ENCODE data around the gene USHBP1. TPM values are rescaled to one million over a fixed set of nuclear protein-coding genes. Genes with fewer than 3 reads are reported as not detected.
A peak's percentile ranks its signal among the peaks of the same experiment; 100 is the strongest.

Gene USHBP1
- total RNA-seq, 1 experiment from 2014 or later, result 12.3 TPM

DNA sequence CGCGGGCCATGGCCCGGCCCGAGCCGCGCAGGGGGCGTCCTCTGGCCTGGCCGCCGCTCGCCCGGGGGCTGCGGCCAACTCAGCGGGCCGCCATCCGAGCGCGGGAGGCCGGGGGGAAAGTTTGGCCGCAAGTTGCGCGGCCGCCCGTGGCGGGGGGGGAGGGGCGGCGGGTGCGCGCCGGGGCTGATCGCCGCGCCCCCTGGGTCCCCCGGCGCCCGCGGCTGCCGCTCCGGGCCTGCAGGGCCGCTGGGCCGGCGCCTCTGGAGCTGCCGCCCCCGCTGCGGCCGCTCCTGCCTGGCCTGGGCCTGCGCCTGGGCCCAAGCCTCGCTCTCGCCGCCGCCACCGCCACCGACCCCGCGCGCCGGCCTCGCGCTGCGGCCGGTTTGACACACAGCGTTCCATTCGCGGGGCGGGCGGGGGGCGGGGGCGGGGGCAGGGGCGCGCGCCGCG is 19.0 kb downstream of the USHBP1 start, which contains the start of gene NR2F6:
TSS of gene NR2F6 (minus strand) at position 385 of the 450 bp plus-strand sequence. CDS start 699 bp downstream, outside the sequence.
- H3K4me3 Mint-ChIP-seq, result peak within 1 kb of the TSS; percentile 97
- no peak for TF ChIP-seq ETV6 (CRISPR knock-in tag; IDR thresholded peaks at IDR 0.05)
- TF ChIP-seq SP1 (CRISPR knock-in tag; conservative IDR thresholded peaks at IDR 0.05), result 0 out of 2 replicates have a peak, but pooled peaks have one; percentile 9
- TF ChIP-seq, protein P1, sequence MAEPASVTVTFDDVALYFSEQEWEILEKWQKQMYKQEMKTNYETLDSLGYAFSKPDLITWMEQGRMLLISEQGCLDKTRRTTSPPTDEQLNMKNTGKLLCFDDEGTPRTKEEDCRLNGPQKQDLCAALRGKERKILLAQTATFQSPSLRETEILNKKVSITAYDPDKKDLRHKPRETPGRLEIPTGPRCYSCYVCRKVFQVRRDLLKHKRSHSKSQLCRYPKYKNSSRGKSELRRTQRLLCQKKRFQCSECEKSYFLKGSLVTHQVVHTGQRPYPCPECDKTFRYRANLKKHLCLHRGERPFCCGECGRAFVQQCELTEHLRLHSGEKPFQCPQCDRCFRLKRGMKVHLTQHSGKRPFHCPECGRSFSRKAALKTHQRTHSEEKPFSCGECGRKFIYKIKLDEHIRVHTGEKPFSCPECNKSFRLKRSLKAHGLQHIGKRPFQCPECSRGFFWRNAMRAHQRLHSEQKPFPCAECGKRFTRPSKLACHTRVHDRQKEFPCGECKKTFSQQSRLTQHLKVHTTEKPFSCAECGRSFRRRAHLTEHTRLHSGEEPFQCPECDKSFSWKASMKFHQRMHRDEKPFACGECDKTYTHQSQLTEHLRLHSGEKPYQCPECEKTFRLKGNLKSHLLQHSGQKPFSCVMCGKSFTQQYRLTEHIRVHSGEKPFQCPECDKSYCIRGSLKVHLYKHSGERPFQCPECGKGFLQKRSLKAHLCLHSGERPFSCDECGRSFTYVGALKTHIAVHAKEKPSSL (CRISPR knock-in tag; conservative IDR thresholded peaks at IDR 0.05), result no peak
- 0 out of 2 replicates have a peak, but pooled peaks have one; percentile 22 for TF ChIP-seq ZNF423 (CRISPR knock-in tag; IDR thresholded peaks at IDR 0.05)
- TF ChIP-seq, protein P2, sequence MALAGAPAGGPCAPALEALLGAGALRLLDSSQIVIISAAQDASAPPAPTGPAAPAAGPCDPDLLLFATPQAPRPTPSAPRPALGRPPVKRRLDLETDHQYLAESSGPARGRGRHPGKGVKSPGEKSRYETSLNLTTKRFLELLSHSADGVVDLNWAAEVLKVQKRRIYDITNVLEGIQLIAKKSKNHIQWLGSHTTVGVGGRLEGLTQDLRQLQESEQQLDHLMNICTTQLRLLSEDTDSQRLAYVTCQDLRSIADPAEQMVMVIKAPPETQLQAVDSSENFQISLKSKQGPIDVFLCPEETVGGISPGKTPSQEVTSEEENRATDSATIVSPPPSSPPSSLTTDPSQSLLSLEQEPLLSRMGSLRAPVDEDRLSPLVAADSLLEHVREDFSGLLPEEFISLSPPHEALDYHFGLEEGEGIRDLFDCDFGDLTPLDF (CRISPR knock-in tag; IDR thresholded peaks at IDR 0.05), result no peak
- 0 out of 2 replicates have a peak, but pooled peaks have one; percentile 1 for TF ChIP-seq TP53 (CRISPR knock-in tag; IDR thresholded peaks at IDR 0.05)
- H3K27ac Mint-ChIP-seq, result peak within 1 kb of the TSS; percentile 98
- CTCF ChIA-PET, result no interaction called here
- DNase-seq (ENCODE audit: low spot score) (no peak), ATAC-seq (no peak)
- no peaks in the 10 kb centered on the region for H3K27me3 Mint-ChIP-seq (ENCODE audit: low read depth)
- H3K36me3 Mint-ChIP-seq, result no peaks in the 10 kb centered on the region
- no peaks in the 10 kb centered on the region for H3K9me3 Mint-ChIP-seq
- peaks cover 57% of the 10 kb centered on the region for H3K4me1 Mint-ChIP-seq
- POLR2A ChIA-PET, result interaction anchor here (1.5 kb wide), 1 partner anchor 9 kb away, joined by 9 read pairs; no protein-coding TSS in a partner anchor

DNA sequence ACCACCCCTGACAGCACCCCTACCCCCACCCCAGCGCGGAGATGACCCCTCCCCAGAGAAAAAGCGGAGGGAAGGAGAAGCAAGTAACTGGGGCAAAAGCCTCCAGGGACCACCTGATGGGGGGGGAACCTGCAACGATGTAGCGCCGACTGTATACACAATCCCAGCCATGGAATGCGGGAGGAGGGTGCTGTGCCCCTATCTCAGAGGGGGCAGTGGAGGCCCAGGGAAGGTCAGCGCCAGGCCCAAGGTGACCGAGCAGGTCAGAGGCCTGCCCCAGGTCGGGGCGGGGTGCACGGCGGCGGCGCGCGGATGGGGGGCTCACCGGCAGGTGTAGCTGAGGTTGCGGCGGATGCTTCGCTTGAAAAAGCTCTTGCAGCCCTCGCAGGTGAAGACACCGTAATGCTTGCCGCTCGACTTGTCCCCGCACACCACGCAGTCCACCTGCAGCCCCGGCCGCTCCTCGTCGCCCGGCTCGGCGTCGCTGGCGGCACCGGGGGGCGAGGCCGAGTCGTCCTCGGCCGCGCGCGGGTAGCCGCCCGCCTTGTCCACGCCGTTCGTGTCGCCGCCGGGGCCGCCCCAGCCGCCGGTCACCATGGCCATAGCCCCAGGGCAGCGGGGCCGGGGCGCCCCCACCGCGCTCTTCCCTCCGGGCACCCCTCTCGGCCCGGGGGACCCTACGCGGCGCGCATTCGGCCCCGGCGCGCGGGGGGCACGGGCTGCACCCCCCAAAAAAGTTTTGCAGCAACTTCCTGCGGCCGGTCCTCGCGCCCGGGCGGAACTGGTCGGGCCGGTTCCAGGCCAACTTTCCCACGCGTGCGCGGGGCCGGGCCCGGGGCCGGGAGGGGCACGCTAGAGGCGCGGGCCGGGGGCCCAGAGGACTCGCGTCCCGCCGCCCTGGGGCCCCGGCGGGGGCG is 19.7 kb downstream of the USHBP1 start:
- CTCF ChIA-PET, result interaction anchor here (1.4 to 3.7 kb wide), 4 partner anchors 9 to 530 kb away, joined by 4 to 11 read pairs (median 7); no protein-coding TSS in a partner anchor
- H3K27ac Mint-ChIP-seq, result peak overlapping the region; percentile 95
- POLR2A ChIA-PET, result interaction anchor here (1.0 to 2.3 kb wide), 4 partner anchors 8 to 30 kb away, joined by 4 to 9 read pairs (median 8); partner anchors contain the start of gene USE1
- no peaks in the 10 kb centered on the region for H3K27me3 Mint-ChIP-seq (ENCODE audit: low read depth)
- TF ChIP-seq GTF2I (CRISPR knock-in tag; conservative IDR thresholded peaks at IDR 0.05), result peak; percentile 55; the same call in 1 of the 2 replicates
- TF ChIP-seq ESRRA (CRISPR knock-in tag; IDR thresholded peaks at IDR 0.05; ENCODE audit: borderline replicate concordance), result peak; percentile 94; the same call in 1 of the 2 replicates
- TF ChIP-seq SP1 (CRISPR knock-in tag; conservative IDR thresholded peaks at IDR 0.05), result 0 out of 2 replicates have a peak, but pooled peaks have one; percentile 21
- TF ChIP-seq, protein P3, sequence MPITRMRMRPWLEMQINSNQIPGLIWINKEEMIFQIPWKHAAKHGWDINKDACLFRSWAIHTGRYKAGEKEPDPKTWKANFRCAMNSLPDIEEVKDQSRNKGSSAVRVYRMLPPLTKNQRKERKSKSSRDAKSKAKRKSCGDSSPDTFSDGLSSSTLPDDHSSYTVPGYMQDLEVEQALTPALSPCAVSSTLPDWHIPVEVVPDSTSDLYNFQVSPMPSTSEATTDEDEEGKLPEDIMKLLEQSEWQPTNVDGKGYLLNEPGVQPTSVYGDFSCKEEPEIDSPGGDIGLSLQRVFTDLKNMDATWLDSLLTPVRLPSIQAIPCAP (CRISPR knock-in tag; IDR thresholded peaks at IDR 0.05), result 0 out of 2 replicates have a peak, but pooled peaks have one; percentile 34
- TF ChIP-seq FOXP1 (CRISPR knock-in tag; IDR thresholded peaks at IDR 0.05; ENCODE audit: borderline replicate concordance), result peak; percentile 65; the same call in 1 of the 2 replicates
- TF ChIP-seq, protein P4, sequence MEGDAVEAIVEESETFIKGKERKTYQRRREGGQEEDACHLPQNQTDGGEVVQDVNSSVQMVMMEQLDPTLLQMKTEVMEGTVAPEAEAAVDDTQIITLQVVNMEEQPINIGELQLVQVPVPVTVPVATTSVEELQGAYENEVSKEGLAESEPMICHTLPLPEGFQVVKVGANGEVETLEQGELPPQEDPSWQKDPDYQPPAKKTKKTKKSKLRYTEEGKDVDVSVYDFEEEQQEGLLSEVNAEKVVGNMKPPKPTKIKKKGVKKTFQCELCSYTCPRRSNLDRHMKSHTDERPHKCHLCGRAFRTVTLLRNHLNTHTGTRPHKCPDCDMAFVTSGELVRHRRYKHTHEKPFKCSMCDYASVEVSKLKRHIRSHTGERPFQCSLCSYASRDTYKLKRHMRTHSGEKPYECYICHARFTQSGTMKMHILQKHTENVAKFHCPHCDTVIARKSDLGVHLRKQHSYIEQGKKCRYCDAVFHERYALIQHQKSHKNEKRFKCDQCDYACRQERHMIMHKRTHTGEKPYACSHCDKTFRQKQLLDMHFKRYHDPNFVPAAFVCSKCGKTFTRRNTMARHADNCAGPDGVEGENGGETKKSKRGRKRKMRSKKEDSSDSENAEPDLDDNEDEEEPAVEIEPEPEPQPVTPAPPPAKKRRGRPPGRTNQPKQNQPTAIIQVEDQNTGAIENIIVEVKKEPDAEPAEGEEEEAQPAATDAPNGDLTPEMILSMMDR (IDR thresholded peaks at IDR 0.05), result no peak
- peak; percentile 77 for TF ChIP-seq TCF7 (CRISPR knock-in tag; IDR thresholded peaks at IDR 0.05; ENCODE audit: low read depth)
- TF ChIP-seq, protein P5, sequence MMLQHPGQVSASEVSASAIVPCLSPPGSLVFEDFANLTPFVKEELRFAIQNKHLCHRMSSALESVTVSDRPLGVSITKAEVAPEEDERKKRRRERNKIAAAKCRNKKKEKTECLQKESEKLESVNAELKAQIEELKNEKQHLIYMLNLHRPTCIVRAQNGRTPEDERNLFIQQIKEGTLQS (CRISPR knock-in tag; conservative IDR thresholded peaks at IDR 0.05), result no peak
- no peak for TF ChIP-seq IRF2 (CRISPR knock-in tag; IDR thresholded peaks at IDR 0.05; ENCODE audit: borderline replicate concordance, low read depth)
- no peak for TF ChIP-seq ELF4 (CRISPR knock-in tag; IDR thresholded peaks at IDR 0.05; ENCODE audit: low read depth)
- TF ChIP-seq CREM (CRISPR knock-in tag; IDR thresholded peaks at IDR 0.05), result no peak; the same call in 1 of the 2 replicates
- TF ChIP-seq, protein P6, sequence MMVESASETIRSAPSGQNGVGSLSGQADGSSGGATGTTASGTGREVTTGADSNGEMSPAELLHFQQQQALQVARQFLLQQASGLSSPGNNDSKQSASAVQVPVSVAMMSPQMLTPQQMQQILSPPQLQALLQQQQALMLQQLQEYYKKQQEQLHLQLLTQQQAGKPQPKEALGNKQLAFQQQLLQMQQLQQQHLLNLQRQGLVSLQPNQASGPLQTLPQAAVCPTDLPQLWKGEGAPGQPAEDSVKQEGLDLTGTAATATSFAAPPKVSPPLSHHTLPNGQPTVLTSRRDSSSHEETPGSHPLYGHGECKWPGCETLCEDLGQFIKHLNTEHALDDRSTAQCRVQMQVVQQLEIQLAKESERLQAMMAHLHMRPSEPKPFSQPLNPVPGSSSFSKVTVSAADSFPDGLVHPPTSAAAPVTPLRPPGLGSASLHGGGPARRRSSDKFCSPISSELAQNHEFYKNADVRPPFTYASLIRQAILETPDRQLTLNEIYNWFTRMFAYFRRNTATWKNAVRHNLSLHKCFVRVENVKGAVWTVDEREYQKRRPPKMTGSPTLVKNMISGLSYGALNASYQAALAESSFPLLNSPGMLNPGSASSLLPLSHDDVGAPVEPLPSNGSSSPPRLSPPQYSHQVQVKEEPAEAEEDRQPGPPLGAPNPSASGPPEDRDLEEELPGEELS (CRISPR knock-in tag; IDR thresholded peaks at IDR 0.05), result 0 out of 2 replicates have a peak, but pooled peaks have one; percentile 20
- TF ChIP-seq PRRX2 (CRISPR knock-in tag; IDR thresholded peaks at IDR 0.05), result no peak
- H3K9me3 Mint-ChIP-seq, result no peaks in the 10 kb centered on the region
- peaks cover 57% of the 10 kb centered on the region for H3K4me1 Mint-ChIP-seq
- DNase-seq (ENCODE audit: low spot score) (no peak), ATAC-seq (no peak)
- peak overlapping the region; percentile 97 for H3K4me3 Mint-ChIP-seq
- no peaks in the 10 kb centered on the region for H3K36me3 Mint-ChIP-seq

All from WTC11 (cell line).